Natural killer cell (primary cell): ENCODE results near the gene TMC1. TPM values are rescaled to one million over a fixed set of nuclear protein-coding genes. Genes with fewer than 3 reads are reported as not detected.

ENCODE experiments used
- ATAC-seq, 3 donors: fragments of 150-1000 bp in 2 of 3; fragments of 200-7000 bp in 1 of 3; cut with Tn5 transposase; 1 replicate in 1 of 3; 2 replicates in 2 of 3; pipeline ENCODE4 v1.10.0; 2021; ENCODE audit warnings: mild to moderate bottlenecking in 2 of 3, moderate library complexity in 2 of 3
- DNase-seq, 2 donors: peaks; one replicate each; pipeline versions ENCODE4 v3.0.0 to v3.0.0-alpha.2; 2013 to 2021; ENCODE audit warnings: mixed read lengths in 1 of 2
- H3K27ac ChIP-seq: one replicate; pipeline ENCODE4 v1.5.1; 2013; ENCODE audit warnings: mild to moderate bottlenecking, low read length
- H3K27me3 ChIP-seq: one replicate; pipeline ENCODE4 v1.6.1; 2013; ENCODE audit warnings: low read length; ENCODE audit not compliant: control insufficient read depth, insufficient read depth
- H3K36me3 ChIP-seq: one replicate; pipeline ENCODE4 v1.6.1; 2013; ENCODE audit warnings: low read length; ENCODE audit not compliant: control insufficient read depth, insufficient read depth
- H3K4me1 ChIP-seq: one replicate; pipeline ENCODE4 v1.6.1; 2013; ENCODE audit warnings: low read length; ENCODE audit not compliant: control insufficient read depth, insufficient read depth
- H3K4me3 ChIP-seq: one replicate; pipeline ENCODE4 v1.5.1; 2013; ENCODE audit warnings: low read length
- H3K9me3 ChIP-seq: one replicate; pipeline ENCODE4 v1.6.1; 2013; ENCODE audit warnings: low read length; ENCODE audit not compliant: control insufficient read depth, insufficient read depth
- H3K27ac Mint-ChIP-seq, 2 donors: one replicate each; pipeline ENCODE4 v1.8.0; 2022; ENCODE audit warnings: mild to moderate bottlenecking in 2 of 2, mixed read lengths in 2 of 2, moderate library complexity in 1 of 2
- H3K27me3 Mint-ChIP-seq, 2 donors: one replicate each; pipeline ENCODE4 v1.8.0; 2022; ENCODE audit warnings: low read depth in 2 of 2, mixed read lengths in 2 of 2
- H3K36me3 Mint-ChIP-seq: one replicate; pipeline ENCODE4 v1.8.0; 2022; ENCODE audit warnings: mixed read lengths
- H3K4me1 Mint-ChIP-seq, 2 donors: one replicate each; pipeline ENCODE4 v1.8.0; 2022; ENCODE audit warnings: mixed read lengths in 2 of 2
- H3K4me3 Mint-ChIP-seq: one replicate; pipeline ENCODE4 v1.8.0; 2022; ENCODE audit warnings: mild to moderate bottlenecking, moderate library complexity, mixed read lengths
- H3K9me3 Mint-ChIP-seq, 2 donors: one replicate each; pipeline ENCODE4 v1.8.0; 2022; ENCODE audit warnings: mixed read lengths in 2 of 2
- CTCF ChIP-seq: fragments of 200-600 bp; IDR thresholded peaks from one replicate; pipeline ENCODE4 v1.8.0; 2022; ENCODE audit warnings: antibody characterized with exemption
- WGBS: methylation state at CpG from one replicate; pipeline ENCODE4 v1.1.7; 2013; ENCODE audit warnings: missing lambda C conversion rate; ENCODE audit not compliant: insufficient coverage; 5-methylcytosine and 5-hydroxymethylcytosine counted together
- intact Hi-C: fragments of 100-400 bp; cut with micrococcal nuclease; formaldehyde crosslinking; loops from one replicate; pipeline ENCODE4 v1.14.2; 2022
- total RNA-seq, 4 donors: library from RNA; stranded (reverse); fragments of 120-200 nt in 1 of 4; gene quantifications; one replicate each; pipeline versions ENCODE4 v1.2.3 to v1.2.4, GENCODE V29; 2013 to 2022

TMC1 gene
- total RNA-seq, 3 donors from 2014 or later (not counting 1 experiment from before 2014, with no cell fraction given) = not detected

GRCh38 chr9:72703574-72703973 lies 182.2 kb downstream of the TMC1 start:
- intact Hi-C loops = no loop called here
- ATAC-seq = no peak
- Mint-ChIP-seq H3K36me3 (no peaks in the 10 kb centered on the region), H3K9me3 (no peaks in the 10 kb centered on the region), H3K27me3 (peaks cover 0 to 1% of the 10 kb centered on the region in 2 donors), H3K27ac (no peak overlapping the region), H3K4me3 (no peak overlapping the region), H3K4me1 (no peaks in the 10 kb centered on the region)
- Histone ChIP-seq H3K27me3 (no peaks in the 10 kb centered on the region), H3K9me3 (no peaks in the 10 kb centered on the region), H3K27ac (no peak overlapping the region), H3K36me3 (no peaks in the 10 kb centered on the region), H3K4me3 (no peak overlapping the region), H3K4me1 (no peaks in the 10 kb centered on the region)
- DNase-seq = no peak
- 83% methylated on average over 4 of the region's 4 CpGs for WGBS
- no peak for TF ChIP-seq CTCF

GRCh38 chr9:72704688-72705375 lies 183.4 kb downstream of the TMC1 start:
- Histone ChIP-seq H3K4me1 (no peaks in the 10 kb centered on the region), H3K9me3 (no peaks in the 10 kb centered on the region), H3K36me3 (no peaks in the 10 kb centered on the region), H3K27ac (no peak overlapping the region), H3K27me3 (no peaks in the 10 kb centered on the region), H3K4me3 (no peak overlapping the region)
- Mint-ChIP-seq H3K4me3 (no peak overlapping the region), H3K27me3 (no peaks in the 10 kb centered on the region), H3K27ac (no peak overlapping the region), H3K9me3 (peaks cover 1 to 3% of the 10 kb centered on the region in 2 donors), H3K36me3 (no peaks in the 10 kb centered on the region), H3K4me1 (no peaks in the 10 kb centered on the region)
- WGBS = 100% methylated on average over 1 of the region's 1 CpG
- TF ChIP-seq CTCF = no peak
- intact Hi-C loops = no loop called here
- ATAC-seq (no peak), DNase-seq (no peak)

- ATAC-seq (no peak), DNase-seq (no peak)
- H3K4me1 Mint-ChIP-seq = no peaks in the 10 kb centered on the region
- no peaks in the 10 kb centered on the region for H3K4me1 ChIP-seq
- H3K27me3 ChIP-seq = no peaks in the 10 kb centered on the region
- H3K36me3 Mint-ChIP-seq = no peaks in the 10 kb centered on the region
- H3K4me3 ChIP-seq = no peak overlapping the region
- peaks cover 0 to 2% of the 10 kb centered on the region in 2 donors for H3K27me3 Mint-ChIP-seq
- H3K27ac ChIP-seq = no peak overlapping the region
- 92% methylated on average over 3 of the region's 3 CpGs for WGBS
- no peak for TF ChIP-seq CTCF
- intact Hi-C loops = no loop called here
- H3K27ac Mint-ChIP-seq = no peak overlapping the region
- peaks cover 0 to 2% of the 10 kb centered on the region in 2 donors for H3K9me3 Mint-ChIP-seq
- H3K9me3 ChIP-seq = no peaks in the 10 kb centered on the region
- H3K36me3 ChIP-seq = no peaks in the 10 kb centered on the region
- H3K4me3 Mint-ChIP-seq = no peak overlapping the region
These were observed 197.1 kb downstream of the TMC1 start for GRCh38 chr9:72718503-72718902.

- H3K36me3 Mint-ChIP-seq = no peaks in the 10 kb centered on the region
- H3K4me3 Mint-ChIP-seq = no peak overlapping the region
These were observed 199.7 kb downstream of the TMC1 start for GRCh38 chr9:72721067-72721466.

More at GRCh38 chr9:72721067-72721466, 199.7 kb downstream of the TMC1 start:
- intact Hi-C loops = no loop called here
- Mint-ChIP-seq H3K27ac (no peak overlapping the region), H3K9me3 (no peaks in the 10 kb centered on the region), H3K27me3 (peaks cover 0 to 2% of the 10 kb centered on the region in 2 donors), H3K4me1 (no peaks in the 10 kb centered on the region)
- Histone ChIP-seq H3K4me1 (no peaks in the 10 kb centered on the region), H3K9me3 (no peaks in the 10 kb centered on the region), H3K4me3 (no peak overlapping the region), H3K36me3 (no peaks in the 10 kb centered on the region), H3K27me3 (no peaks in the 10 kb centered on the region), H3K27ac (no peak overlapping the region)
- TF ChIP-seq CTCF = no peak
- 89% methylated on average over 1 of the region's 1 CpG for WGBS
- ATAC-seq (no peak), DNase-seq (no peak)
